ENCODE measurements around the gene ZMIZ1.

GRCh38 chr10:79269969-79270368, 201.2 kb downstream of the ZMIZ1 start:
- no peak for TF ChIP-seq PATZ1 (tag by site-specific recombination; IDR thresholded peaks at IDR 0.05)
- TF ChIP-seq, protein P1, sequence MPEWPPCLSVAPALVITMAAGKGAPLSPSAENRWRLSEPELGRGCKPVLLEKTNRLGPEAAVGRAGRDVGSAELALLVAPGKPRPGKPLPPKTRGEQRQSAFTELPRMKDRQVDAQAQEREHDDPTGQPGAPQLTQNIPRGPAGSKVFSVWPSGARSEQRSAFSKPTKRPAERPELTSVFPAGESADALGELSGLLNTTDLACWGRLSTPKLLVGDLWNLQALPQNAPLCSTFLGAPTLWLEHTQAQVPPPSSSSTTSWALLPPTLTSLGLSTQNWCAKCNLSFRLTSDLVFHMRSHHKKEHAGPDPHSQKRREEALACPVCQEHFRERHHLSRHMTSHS (tag by site-specific recombination; IDR thresholded peaks at IDR 0.05): no peak
- TF ChIP-seq ZNF146 (tag by site-specific recombination; IDR thresholded peaks at IDR 0.05): no peak
- TF ChIP-seq MZF1 (tag by site-specific recombination; IDR thresholded peaks at IDR 0.05; ENCODE audit: borderline replicate concordance): no peak
- no peak for TF ChIP-seq ZBTB7A (tag by site-specific recombination; IDR thresholded peaks at IDR 0.05; ENCODE audit: low read depth)
- TF ChIP-seq CTCF (tag by site-specific recombination; IDR thresholded peaks at IDR 0.05): no peak

All from HEK293 (cell line).